A549 treated with AZD2906 at 1 μM for 4 hours (cell line): ENCODE data around the gene KDELR3. TPM values are rescaled to one million over a fixed set of nuclear protein-coding genes. Genes with fewer than 3 reads are reported as not detected.

ENCODE experiments used
- total RNA-seq: library from RNA; stranded (reverse); fragments of 200-300 nt; extraction: Qiagen RNA extraction; gene quantifications from 5 replicates; pipeline ENCODE4 v1.2.3, GENCODE V29; 2022

KDELR3 gene
- 17.7 to 22.4 TPM (median 19.1 TPM) in 5 replicates for total RNA-seq

GRCh38 chr22:38467904-38468442 is at the start of gene KDELR3:
KDELR3 (plus strand) TSS chr22:38468096; CDS start chr22:38468234, 138 bp downstream.

GRCh38 chr22:38455076-38455529 is 12.8 kb upstream of the KDELR3 start, which contains the start of gene KCNJ4:
KCNJ4 (minus strand) TSS chr22:38455199; CDS start chr22:38428132, 27,067 bp downstream.

GRCh38 chr22:38506118-38506962 is 38.4 kb downstream of the KDELR3 start, which contains the start of gene DDX17:
DDX17 (minus strand) TSS chr22:38506311.

Other genes with a start within 250 kb of the KDELR3 start
- gene TMEM184B, start 195.1 kb upstream of the KDELR3 start, total RNA-seq, result 49.9 to 65.9 TPM (median 60.9 TPM) in 5 replicates
- gene CSNK1E, start 150.7 kb upstream of the KDELR3 start, total RNA-seq, result 84.7 to 104 TPM (median 96.8 TPM) in 5 replicates
- 0.82 to 1.1 TPM (median 0.94 TPM) in 5 replicates for gene KCNJ4, start 12.9 kb upstream of the KDELR3 start, total RNA-seq
- gene DDX17, start 38.2 kb downstream of the KDELR3 start, total RNA-seq, result 82.4 to 101 TPM (median 87.0 TPM) in 5 replicates
- gene DMC1, start 102.1 kb downstream of the KDELR3 start, total RNA-seq, result 3.4 to 6.3 TPM (median 4.7 TPM) in 5 replicates
- 0.38 to 0.68 TPM (median 0.60 TPM) in 5 replicates for gene FAM227A, start 188.3 kb downstream of the KDELR3 start, total RNA-seq
- gene CBY1, start 188.5 kb downstream of the KDELR3 start, total RNA-seq, result 14.8 to 17.1 TPM (median 15.5 TPM) in 5 replicates
- 57.5 to 72.6 TPM (median 68.1 TPM) in 5 replicates for gene TOMM22, start 213.9 kb downstream of the KDELR3 start, total RNA-seq
- gene JOSD1, start 232.8 kb downstream of the KDELR3 start, total RNA-seq, result 27.8 to 32.0 TPM (median 29.0 TPM) in 5 replicates
- gene GTPBP1, start 237.8 kb downstream of the KDELR3 start, total RNA-seq, result 7.5 to 9.9 TPM (median 8.1 TPM) in 5 replicates